Thoracic aorta (tissue), 2 donors: ENCODE measurements around the gene USP33. TPM values are rescaled to one million over a fixed set of nuclear protein-coding genes. Genes with fewer than 3 reads are reported as not detected.

Experiments used
- ATAC-seq: fragments of 150-250 bp; one replicate; pipeline ENCODE4 v1.8.0; 2017; ENCODE audit warnings: low read depth; ENCODE audit not compliant: insufficient number of reproducible peaks, low FRiP score
- DNase-seq: peaks from one replicate; pipeline ENCODE4 v3.0.0-alpha.2; 2020; ENCODE audit warnings: low spot score
- H3K27ac ChIP-seq, 2 donors: fragments of 200-600 bp; sonication (generic); 1 replicate in 1 of 2; 2 replicates in 1 of 2; pipeline ENCODE4 v1.5.1; 2016; ENCODE audit warnings: mild to moderate bottlenecking in 2 of 2, moderate library complexity in 2 of 2
- H3K27me3 ChIP-seq: fragments of 200-600 bp; sonication (generic); replicated peaks from 2 replicates; pipeline ENCODE4 v1.6.0; 2016; ENCODE audit warnings: mild to moderate bottlenecking; ENCODE audit not compliant: insufficient read depth
- H3K36me3 ChIP-seq: fragments of 200-600 bp; sonication (generic); one replicate; pipeline ENCODE4 v1.5.1; 2016
- H3K4me1 ChIP-seq, 2 donors: fragments of 200-600 bp; sonication (generic); 1 replicate in 1 of 2; 2 replicates in 1 of 2; pipeline versions ENCODE4 v1.5.1 to v1.6.0; 2016; ENCODE audit warnings: low read depth in 2 of 2, mild to moderate bottlenecking in 1 of 2; ENCODE audit not compliant: control insufficient read depth in 1 of 2
- H3K4me3 ChIP-seq: fragments of 200-600 bp; sonication (generic); 2 replicates; pipeline ENCODE4 v1.5.1; 2016; ENCODE audit warnings: mild to moderate bottlenecking
- H3K9me3 ChIP-seq: fragments of 200-600 bp; sonication (generic); 2 replicates; pipeline ENCODE4 v1.5.1; 2016
- total RNA-seq, 2 donors: library from RNA; depleted of rRNA; stranded (reverse); fragments of >200 nt; gene quantifications; one replicate each; pipeline versions ENCODE4 v1.1.0 to v1.2.3, GENCODE V29; 2016
- TF ChIP-seq, protein P1 (sequence below): fragments of 200-600 bp; sonication (generic); IDR thresholded peaks from one replicate; pipeline ENCODE4 v1.5.1; 2019; ENCODE audit warnings: antibody characterized with exemption

USP33 gene
- total RNA-seq, 2 donors from 2014 or later: 91.3 to 122 TPM

- Histone ChIP-seq H3K9me3 (no peaks in the 10 kb centered on the region), H3K4me1 (peaks cover 2 to 7% of the 10 kb centered on the region in 2 donors), H3K27ac (no peak overlapping the region), H3K27me3 (no peaks in the 10 kb centered on the region), H3K36me3 (no peaks in the 10 kb centered on the region), H3K4me3 (no peak overlapping the region)
- TF ChIP-seq, protein P1, sequence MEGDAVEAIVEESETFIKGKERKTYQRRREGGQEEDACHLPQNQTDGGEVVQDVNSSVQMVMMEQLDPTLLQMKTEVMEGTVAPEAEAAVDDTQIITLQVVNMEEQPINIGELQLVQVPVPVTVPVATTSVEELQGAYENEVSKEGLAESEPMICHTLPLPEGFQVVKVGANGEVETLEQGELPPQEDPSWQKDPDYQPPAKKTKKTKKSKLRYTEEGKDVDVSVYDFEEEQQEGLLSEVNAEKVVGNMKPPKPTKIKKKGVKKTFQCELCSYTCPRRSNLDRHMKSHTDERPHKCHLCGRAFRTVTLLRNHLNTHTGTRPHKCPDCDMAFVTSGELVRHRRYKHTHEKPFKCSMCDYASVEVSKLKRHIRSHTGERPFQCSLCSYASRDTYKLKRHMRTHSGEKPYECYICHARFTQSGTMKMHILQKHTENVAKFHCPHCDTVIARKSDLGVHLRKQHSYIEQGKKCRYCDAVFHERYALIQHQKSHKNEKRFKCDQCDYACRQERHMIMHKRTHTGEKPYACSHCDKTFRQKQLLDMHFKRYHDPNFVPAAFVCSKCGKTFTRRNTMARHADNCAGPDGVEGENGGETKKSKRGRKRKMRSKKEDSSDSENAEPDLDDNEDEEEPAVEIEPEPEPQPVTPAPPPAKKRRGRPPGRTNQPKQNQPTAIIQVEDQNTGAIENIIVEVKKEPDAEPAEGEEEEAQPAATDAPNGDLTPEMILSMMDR: no peak
- ATAC-seq (no peak), DNase-seq (no peak)
These were observed 98.0 kb downstream of the USP33 start for GRCh38 chr1:77661696-77662095.

GRCh38 chr1:77659879-77660593, 99.6 kb downstream of the USP33 start:
- Histone ChIP-seq H3K4me1 (no peaks in the 10 kb centered on the region), H3K27me3 (no peaks in the 10 kb centered on the region), H3K4me3 (no peak overlapping the region), H3K27ac (no peak overlapping the region), H3K9me3 (no peaks in the 10 kb centered on the region), H3K36me3 (no peaks in the 10 kb centered on the region)
- DNase-seq (no peak), ATAC-seq (no peak)
- TF ChIP-seq, protein P1: no peak

- H3K4me3 ChIP-seq: no peak overlapping the region
- H3K27me3 ChIP-seq: no peaks in the 10 kb centered on the region
- no peaks in the 10 kb centered on the region for H3K4me1 ChIP-seq
- no peak overlapping the region for H3K27ac ChIP-seq
- H3K36me3 ChIP-seq: no peaks in the 10 kb centered on the region
- no peak for DNase-seq
- TF ChIP-seq, protein P1: no peak
- no peaks in the 10 kb centered on the region for H3K9me3 ChIP-seq
- no peak for ATAC-seq
These were observed 101.4 kb downstream of the USP33 start for GRCh38 chr1:77658271-77658670.

- TF ChIP-seq, protein P1: no peak
- Histone ChIP-seq H3K36me3 (no peaks in the 10 kb centered on the region), H3K9me3 (peaks cover 5% of the 10 kb centered on the region), H3K27ac (no peak overlapping the region), H3K4me1 (no peaks in the 10 kb centered on the region), H3K4me3 (no peak overlapping the region), H3K27me3 (no peaks in the 10 kb centered on the region)
- DNase-seq: no peak
- ATAC-seq: no peak
These were observed 104.1 kb downstream of the USP33 start for GRCh38 chr1:77655431-77655974.

GRCh38 chr1:77652970-77653516, 106.6 kb downstream of the USP33 start:
- no peak for DNase-seq
- ATAC-seq: no peak
- TF ChIP-seq, protein P1: no peak
- Histone ChIP-seq H3K27ac (no peak overlapping the region), H3K9me3 (peaks cover 18% of the 10 kb centered on the region), H3K36me3 (no peaks in the 10 kb centered on the region), H3K27me3 (no peaks in the 10 kb centered on the region), H3K4me1 (no peaks in the 10 kb centered on the region), H3K4me3 (no peak overlapping the region)
